ENCODE results near the gene ADAP1. TPM values are rescaled to one million over a fixed set of nuclear protein-coding genes. Genes with fewer than 3 reads are reported as not detected.
"Not testable (repeated sequence)": the region's sequence is repeated elsewhere in the genome, so short reads cannot be mapped to it uniquely, and the experiment has no call there.

The ADAP1 gene
- total RNA-seq, 1 experiment from 2014 or later: 31.2 TPM

DNA sequence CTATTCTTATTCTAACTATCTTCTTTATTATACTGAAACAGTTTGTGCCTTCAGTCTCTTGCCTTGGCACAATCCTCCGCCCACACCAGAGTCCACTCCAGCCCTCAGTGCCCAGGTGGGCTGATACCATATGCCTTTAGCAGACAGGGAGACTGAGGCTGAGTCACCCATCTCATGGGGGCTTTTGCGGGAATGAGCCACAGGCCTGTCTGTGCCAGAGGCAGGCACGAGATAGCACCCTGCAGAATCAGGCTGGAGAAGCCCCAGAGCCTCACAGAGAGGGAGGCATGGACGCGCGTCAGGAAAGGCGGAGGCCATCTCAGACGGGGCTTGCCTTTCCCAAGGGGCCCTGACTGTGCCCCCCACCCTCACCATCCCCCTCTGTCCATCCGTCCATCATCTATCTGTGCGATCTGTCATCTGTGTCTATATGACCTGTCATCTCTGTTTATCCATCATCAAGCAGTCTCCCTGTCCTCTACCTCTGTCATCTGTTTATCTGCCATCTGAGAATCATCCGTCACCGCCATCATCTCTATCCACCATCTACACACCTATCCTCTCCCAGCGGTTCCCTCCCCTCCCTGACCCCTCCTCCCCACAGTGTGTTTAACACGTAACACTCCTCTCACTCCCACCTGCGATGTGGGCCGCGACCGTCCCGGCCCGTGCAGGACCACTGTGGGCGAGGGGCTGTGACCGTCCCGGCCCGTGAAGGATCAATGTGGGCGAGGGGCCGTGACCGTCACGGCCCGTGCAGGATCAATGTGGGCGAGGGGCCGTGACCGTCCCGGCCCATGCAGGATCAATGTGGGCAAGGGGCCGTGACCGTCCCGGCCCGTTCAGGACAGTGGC, 7.3 kb upstream of the ADAP1 start:
- H3K79me2 ChIP-seq (ENCODE audit: low read length): no peaks in the 10 kb centered on the region
- no peaks in the 10 kb centered on the region for H3K27me3 ChIP-seq (ENCODE audit: low read length)
- H3K9me3 ChIP-seq (ENCODE audit: low read length): no peaks in the 10 kb centered on the region
- no peak overlapping the region for H3K4me2 ChIP-seq (ENCODE audit: low read length)
- no peaks in the 10 kb centered on the region for H3F3A ChIP-seq (ENCODE audit: low read length, unreplicated experiment)
- H2AFZ ChIP-seq (ENCODE audit: low read length): no peak overlapping the region
- no peaks in the 10 kb centered on the region for H4K20me1 ChIP-seq (ENCODE audit: low read length)
- no peaks in the 10 kb centered on the region for H3K4me1 ChIP-seq (ENCODE audit: insufficient read depth, low read length)
- ChIA-PET CTCF (no interaction called here), POLR2A (ENCODE audit: unreplicated experiment) (interaction anchor here (0.5 kb wide), 1 partner anchor 20 kb away, joined by 3 read pairs; no protein-coding TSS in a partner anchor)
- H3K9me2 ChIP-seq (replicated peaks; ENCODE audit: low read length): no peaks in the 10 kb centered on the region
- no TSS peak for BruUV-seq (replicated peaks)
- TF ChIP-seq EZH2phosphoT487 (IDR thresholded peaks at IDR 0.05; ENCODE audit: borderline replicate concordance, low read length): no peak
- TF ChIP-seq, protein P1, sequence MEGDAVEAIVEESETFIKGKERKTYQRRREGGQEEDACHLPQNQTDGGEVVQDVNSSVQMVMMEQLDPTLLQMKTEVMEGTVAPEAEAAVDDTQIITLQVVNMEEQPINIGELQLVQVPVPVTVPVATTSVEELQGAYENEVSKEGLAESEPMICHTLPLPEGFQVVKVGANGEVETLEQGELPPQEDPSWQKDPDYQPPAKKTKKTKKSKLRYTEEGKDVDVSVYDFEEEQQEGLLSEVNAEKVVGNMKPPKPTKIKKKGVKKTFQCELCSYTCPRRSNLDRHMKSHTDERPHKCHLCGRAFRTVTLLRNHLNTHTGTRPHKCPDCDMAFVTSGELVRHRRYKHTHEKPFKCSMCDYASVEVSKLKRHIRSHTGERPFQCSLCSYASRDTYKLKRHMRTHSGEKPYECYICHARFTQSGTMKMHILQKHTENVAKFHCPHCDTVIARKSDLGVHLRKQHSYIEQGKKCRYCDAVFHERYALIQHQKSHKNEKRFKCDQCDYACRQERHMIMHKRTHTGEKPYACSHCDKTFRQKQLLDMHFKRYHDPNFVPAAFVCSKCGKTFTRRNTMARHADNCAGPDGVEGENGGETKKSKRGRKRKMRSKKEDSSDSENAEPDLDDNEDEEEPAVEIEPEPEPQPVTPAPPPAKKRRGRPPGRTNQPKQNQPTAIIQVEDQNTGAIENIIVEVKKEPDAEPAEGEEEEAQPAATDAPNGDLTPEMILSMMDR (conservative IDR thresholded peaks at IDR 0.05; ENCODE audit: low read depth, low read length): no peak
- no peak for TF ChIP-seq EZH2 (IDR thresholded peaks at IDR 0.05; ENCODE audit: low read length, unreplicated experiment)
- H3K9ac ChIP-seq (ENCODE audit: low read length): no peak overlapping the region
- no peaks in the 10 kb centered on the region for H3K36me3 ChIP-seq (ENCODE audit: low read depth, low read length)
- DNase-seq: no peak
- no peak overlapping the region for H3K27ac ChIP-seq (ENCODE audit: low read length)
- ATAC-seq: no peak
- intact Hi-C loops (cut with micrococcal nuclease): no loop called here
- no peak overlapping the region for H3K4me3 ChIP-seq (ENCODE audit: low read length)

DNA sequence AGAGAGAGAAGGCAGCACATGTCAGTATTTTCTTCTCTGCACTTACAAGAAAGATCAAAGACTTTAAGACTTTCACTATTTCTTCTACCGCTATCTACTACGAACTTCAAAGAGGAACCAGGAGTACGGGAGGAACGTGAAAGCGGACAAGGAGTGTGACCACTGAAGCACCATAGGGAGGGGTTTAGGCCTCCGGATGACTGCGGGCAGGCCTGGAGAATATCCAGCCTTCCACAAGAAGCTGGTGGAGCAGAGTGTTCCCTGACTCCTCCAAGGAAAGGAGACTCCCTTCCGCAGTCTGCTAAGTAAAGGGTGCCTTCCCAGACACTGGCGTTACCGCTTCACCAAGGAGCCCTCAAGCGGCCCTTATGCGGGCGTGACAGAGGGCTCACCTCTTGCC, 6.5 kb upstream of the ADAP1 start:
- intact Hi-C loops (cut with micrococcal nuclease); H3K9ac ChIP-seq (ENCODE audit: low read length); BruUV-seq (replicated peaks); H3K79me2 ChIP-seq (ENCODE audit: low read length); H3K4me1 ChIP-seq (ENCODE audit: insufficient read depth, low read length); H3K27ac ChIP-seq (ENCODE audit: low read length); DNase-seq; H3K4me3 ChIP-seq (ENCODE audit: low read length); H3F3A ChIP-seq (ENCODE audit: low read length, unreplicated experiment); H3K9me3 ChIP-seq (ENCODE audit: low read length); H3K9me2 ChIP-seq (replicated peaks; ENCODE audit: low read length); H2AFZ ChIP-seq (ENCODE audit: low read length); POLR2A ChIA-PET (ENCODE audit: unreplicated experiment); H3K36me3 ChIP-seq (ENCODE audit: low read depth, low read length); CTCF ChIA-PET; H4K20me1 ChIP-seq (ENCODE audit: low read length); H3K4me2 ChIP-seq (ENCODE audit: low read length); ATAC-seq; H3K27me3 ChIP-seq (ENCODE audit: low read length): not testable (repeated sequence)

DNA sequence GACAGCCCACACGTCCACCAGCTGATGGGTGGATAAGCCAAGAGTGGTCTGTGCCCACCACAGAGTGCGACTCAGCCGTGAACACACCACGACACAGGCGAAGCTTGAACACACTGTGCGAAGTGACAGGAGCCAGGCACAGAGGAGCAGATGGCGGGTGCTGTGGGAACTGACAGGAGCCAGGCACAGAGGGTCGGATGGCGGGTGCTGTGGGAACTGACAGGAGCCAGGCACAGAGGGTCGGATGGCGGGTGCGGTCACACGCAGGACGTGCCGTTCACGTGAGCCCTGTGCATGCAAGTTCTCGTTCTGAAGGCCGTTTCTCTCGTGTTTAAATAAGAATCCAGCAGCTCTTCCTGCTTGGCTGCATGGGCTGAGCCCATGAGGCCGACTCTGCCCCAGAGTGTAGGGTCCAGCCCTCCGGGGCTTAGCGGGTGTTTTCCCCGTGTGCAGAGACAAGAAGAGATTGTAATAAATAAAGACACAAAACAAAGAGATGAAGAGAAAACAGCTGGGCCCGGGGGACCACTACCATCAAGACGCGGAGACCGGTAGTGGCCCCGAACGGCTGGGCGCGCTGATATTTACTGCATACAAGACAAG, 5.9 kb upstream of the ADAP1 start:
- Histone ChIP-seq H3F3A (ENCODE audit: low read length, unreplicated experiment) (no peaks in the 10 kb centered on the region), H3K27me3 (ENCODE audit: low read length) (no peaks in the 10 kb centered on the region), H3K9me3 (ENCODE audit: low read length) (no peaks in the 10 kb centered on the region), H3K4me1 (ENCODE audit: insufficient read depth, low read length) (no peaks in the 10 kb centered on the region), H3K9ac (ENCODE audit: low read length) (no peak overlapping the region), H3K9me2 (replicated peaks; ENCODE audit: low read length) (no peaks in the 10 kb centered on the region), H3K4me2 (ENCODE audit: low read length) (no peak overlapping the region), H3K4me3 (ENCODE audit: low read length) (no peak overlapping the region), H3K27ac (ENCODE audit: low read length) (no peak overlapping the region), H3K36me3 (ENCODE audit: low read depth, low read length) (no peaks in the 10 kb centered on the region), H4K20me1 (ENCODE audit: low read length) (no peaks in the 10 kb centered on the region), H2AFZ (ENCODE audit: low read length) (no peak overlapping the region), H3K79me2 (ENCODE audit: low read length) (no peaks in the 10 kb centered on the region)
- TF ChIP-seq, protein P1 (conservative IDR thresholded peaks at IDR 0.05; ENCODE audit: low read depth, low read length): no peak
- TF ChIP-seq EZH2 (IDR thresholded peaks at IDR 0.05; ENCODE audit: low read length, unreplicated experiment) (no peak), EZH2phosphoT487 (IDR thresholded peaks at IDR 0.05; ENCODE audit: borderline replicate concordance, low read length) (no peak)
- intact Hi-C loops (cut with micrococcal nuclease): no loop called here
- no TSS peak for BruUV-seq (replicated peaks)
- ChIA-PET CTCF (interaction anchor here (0.6 kb wide), 1 partner anchor 13 kb away, joined by 3 read pairs; no protein-coding TSS in a partner anchor), POLR2A (ENCODE audit: unreplicated experiment) (no interaction called here)
- DNase-seq: no peak
- ATAC-seq: no peak

DNA sequence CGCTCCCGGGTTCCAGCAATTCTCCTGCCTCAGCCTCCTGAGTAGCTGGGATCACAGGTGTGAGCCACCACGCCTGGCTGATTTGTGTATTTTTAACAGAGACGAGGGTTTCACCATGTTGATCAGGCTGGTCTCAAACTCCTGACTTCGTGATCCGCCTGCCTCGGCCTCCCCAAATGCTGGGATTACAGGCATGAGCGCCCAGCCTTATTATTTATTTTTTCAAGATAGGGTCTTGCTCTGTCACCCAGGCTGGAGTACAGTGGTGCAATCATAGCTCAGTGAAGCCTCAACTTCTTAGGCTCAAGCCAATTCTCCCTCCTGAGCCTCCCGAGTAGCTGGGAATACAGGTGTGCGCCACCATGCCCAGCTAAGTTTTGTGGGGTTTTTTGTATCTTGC, 5.3 kb upstream of the ADAP1 start:
- H3K4me2 ChIP-seq (ENCODE audit: low read length); POLR2A ChIA-PET (ENCODE audit: unreplicated experiment); H2AFZ ChIP-seq (ENCODE audit: low read length); H3K27me3 ChIP-seq (ENCODE audit: low read length); intact Hi-C loops (cut with micrococcal nuclease); H3K79me2 ChIP-seq (ENCODE audit: low read length); H3F3A ChIP-seq (ENCODE audit: low read length, unreplicated experiment); H3K9me3 ChIP-seq (ENCODE audit: low read length); H3K9me2 ChIP-seq (replicated peaks; ENCODE audit: low read length); H3K4me3 ChIP-seq (ENCODE audit: low read length); H3K36me3 ChIP-seq (ENCODE audit: low read depth, low read length); DNase-seq; BruUV-seq (replicated peaks); ATAC-seq; H3K4me1 ChIP-seq (ENCODE audit: insufficient read depth, low read length); H3K27ac ChIP-seq (ENCODE audit: low read length); H4K20me1 ChIP-seq (ENCODE audit: low read length); H3K9ac ChIP-seq (ENCODE audit: low read length): not testable (repeated sequence)
- CTCF ChIA-PET: interaction anchor here (0.6 kb wide), 1 partner anchor 13 kb away, joined by 3 read pairs; no protein-coding TSS in a partner anchor

Data from PC-3 (cell line).